HG03097 (cell line): Measurements from ENCODE around the gene KRT32.

Experiments used
- ATAC-seq: cut with Tn5 transposase; IDR thresholded peaks from one replicate; pipeline ENCODE4 v1.9.1; 2021; ENCODE audit not compliant: unreplicated experiment, low FRiP score

KRT32 gene

DNA sequence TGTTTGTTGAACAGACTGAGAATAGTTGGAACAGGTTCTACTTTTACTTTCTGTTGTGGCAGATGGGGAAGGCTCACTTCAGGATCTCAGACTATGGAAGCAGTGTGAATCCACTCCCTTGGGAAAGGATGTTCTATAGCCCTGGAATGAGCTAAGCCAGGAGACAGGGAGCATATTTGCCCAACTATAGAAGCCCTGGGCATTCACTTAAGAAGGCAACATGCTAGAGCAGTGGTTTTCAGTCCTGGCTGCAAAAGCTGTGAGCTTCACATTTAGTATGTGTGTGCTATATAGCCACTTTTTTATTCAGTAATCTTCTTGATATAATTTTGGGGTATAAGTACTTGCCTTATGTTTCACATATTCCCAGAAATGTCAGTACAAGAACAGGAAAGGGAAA lies 1.2 kb upstream of the KRT32 start:
- ATAC-seq = no peak

DNA sequence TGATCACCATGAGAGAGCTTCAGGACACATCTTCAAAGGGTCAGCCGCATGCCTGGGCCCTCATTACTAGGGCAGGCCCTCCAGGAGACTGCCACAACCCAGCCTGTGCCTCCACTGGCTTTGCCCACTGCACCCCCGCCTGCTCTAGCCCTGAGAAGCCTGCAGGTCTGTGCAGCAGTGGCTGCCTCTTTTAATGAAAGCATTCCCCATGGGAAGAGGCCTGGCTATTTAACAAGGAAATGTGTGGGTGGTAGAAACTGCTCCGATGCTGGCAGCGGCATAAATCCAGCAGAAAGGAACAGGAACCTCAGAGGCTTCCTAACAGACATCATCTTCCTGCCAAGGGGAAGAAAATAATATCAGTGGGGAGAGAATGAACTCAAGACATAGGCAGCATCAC lies 375 bp upstream of the KRT32 start:
- ATAC-seq = no peak

- no peak for ATAC-seq
Observed at GRCh38 chr17:41464682-41465081, 2.5 kb downstream of the KRT32 start.

- ATAC-seq = no peak
Observed at GRCh38 chr17:41464173-41464572, 3.0 kb downstream of the KRT32 start.

DNA sequence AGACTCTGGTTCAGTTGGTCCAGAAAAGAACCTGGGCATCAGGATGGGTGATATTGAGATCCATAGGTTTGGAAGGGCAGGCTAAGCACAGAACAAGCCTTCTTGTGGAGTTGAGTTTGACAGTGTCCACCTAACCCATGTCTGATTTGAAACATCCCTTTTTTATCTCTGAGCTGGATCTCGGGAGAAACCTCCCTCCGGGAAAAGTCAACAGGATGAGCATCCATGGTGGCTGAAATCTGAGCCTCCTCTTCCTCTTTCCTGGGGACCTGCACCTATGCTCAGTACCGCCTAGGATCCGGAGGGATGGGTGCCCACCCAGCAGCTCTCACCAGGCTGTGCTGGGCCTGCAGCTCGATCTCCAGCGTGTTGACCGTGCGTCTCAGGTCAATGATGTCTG lies 3.4 kb downstream of the KRT32 start:
- ATAC-seq = no peak

DNA sequence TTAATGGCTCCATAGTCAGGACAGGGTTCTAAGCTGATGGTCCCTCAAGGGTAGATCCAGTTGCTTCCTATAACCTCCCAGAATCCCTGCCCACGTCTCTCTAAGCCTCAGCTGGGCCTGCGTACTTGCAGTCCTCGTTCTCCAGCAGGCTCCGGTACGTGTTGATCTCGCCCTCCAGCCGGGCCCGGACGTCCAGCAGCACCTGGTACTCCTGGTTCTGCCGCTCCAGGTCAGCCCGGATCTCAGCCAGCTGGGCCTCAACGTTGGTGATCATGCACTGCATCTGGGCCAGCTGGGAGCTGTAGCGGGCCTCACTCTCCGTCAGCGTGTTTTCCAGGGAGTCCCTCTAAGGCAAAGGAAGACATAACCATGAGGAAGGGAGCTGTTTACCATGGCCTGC lies 4.5 kb downstream of the KRT32 start:
- no peak for ATAC-seq

DNA sequence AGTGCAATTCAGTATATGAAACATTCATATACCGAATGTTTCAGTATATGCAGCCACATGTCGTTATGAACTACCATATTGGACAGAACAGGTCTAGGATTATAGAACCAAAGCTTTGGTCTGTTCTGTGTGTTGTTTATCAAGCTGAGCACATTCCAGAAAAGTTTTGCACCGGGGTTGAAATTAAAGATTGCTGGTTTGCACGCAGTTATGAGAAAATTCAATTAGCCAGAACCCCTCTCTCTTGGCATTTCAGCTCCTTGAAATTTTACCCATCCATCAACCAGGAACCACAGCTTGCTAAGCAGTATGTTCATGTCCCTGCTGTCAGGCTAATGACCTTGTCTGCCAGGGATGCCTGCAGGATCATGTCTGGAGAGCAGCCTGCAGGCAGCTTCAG lies 9.5 kb downstream of the KRT32 start:
- no peak for ATAC-seq

- ATAC-seq = no peak
Observed at GRCh38 chr17:41456204-41456603, 11.0 kb downstream of the KRT32 start.

DNA sequence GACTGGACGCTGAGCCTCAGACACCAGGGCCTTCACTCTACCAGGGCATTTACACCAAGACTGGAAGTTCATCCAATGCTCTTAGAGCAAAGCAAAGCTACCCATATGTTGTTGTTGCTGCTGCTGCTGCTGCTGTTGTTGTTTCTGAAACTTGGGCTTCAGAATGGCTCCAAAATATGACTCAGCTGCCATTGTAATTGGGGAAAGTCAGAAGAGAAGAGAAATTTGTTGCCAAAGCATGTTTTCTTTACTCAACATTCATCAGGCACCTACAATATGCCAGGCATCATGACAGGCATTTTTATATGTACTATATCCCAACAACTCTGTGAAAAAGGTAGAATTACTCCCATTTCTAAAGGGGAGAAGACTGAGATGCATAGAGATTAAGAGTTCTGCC lies 11.9 kb downstream of the KRT32 start:
- no peak for ATAC-seq

- no peak for ATAC-seq
Observed at GRCh38 chr17:41453066-41453465, 14.1 kb downstream of the KRT32 start.

GRCh38 chr17:41452281-41452680 lies 14.9 kb downstream of the KRT32 start:
- ATAC-seq = no peak

DNA sequence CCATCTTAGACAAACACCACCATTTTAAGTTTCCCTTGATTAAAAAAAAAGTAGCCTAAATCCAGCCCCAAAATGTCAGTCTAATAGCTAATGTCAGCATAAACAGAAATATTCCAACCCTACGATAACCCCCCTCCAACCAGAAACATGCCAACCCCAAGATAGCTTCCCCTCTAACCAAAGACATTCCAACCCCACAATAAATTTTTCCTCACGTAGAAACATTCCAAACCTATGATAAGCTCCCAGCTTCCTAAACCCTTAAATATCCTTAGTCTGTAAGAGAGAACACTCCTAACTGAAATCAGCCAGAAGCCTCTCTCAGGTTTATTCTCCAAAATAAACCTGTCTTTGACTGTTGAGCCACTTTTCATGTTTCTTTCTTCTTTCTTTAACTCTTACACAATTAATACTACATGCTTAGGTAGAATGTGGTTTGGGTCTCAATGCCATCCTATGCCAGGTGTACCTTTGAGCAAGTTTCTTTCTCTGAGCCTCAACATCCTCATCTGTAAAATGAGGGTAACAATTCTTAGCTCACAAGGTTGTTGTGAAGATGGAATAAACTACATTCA lies 15.9 kb downstream of the KRT32 start:
- no peak for ATAC-seq

DNA sequence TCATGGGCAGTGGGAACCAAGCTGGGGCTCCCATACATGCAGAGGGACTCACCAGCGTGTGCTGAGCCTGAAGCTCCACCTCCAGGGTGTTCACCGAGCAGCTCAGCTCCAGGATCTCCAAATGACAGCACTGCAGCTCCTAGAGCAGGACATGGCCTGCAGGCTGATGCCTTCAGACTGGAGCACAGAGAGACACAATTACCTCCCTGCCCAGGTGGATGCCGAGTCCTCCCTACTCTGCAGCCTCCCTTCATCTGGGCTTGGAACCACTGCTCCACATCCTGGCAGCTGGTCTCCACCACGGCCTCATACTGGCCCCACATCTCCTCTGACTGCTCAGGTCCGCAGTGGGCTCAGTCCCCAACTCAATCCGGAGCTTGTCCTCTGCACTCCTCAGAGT lies 18.2 kb downstream of the KRT32 start:
- no peak for ATAC-seq

- no peak for ATAC-seq
Observed at GRCh38 chr17:41448506-41448905, 18.7 kb downstream of the KRT32 start.

- ATAC-seq = no peak
Observed at GRCh38 chr17:41446806-41447205, 20.4 kb downstream of the KRT32 start.

GRCh38 chr17:41444640-41445039 lies 22.5 kb downstream of the KRT32 start:
- ATAC-seq = no peak

GRCh38 chr17:41444186-41444585 lies 23.0 kb downstream of the KRT32 start:
- ATAC-seq = no peak

DNA sequence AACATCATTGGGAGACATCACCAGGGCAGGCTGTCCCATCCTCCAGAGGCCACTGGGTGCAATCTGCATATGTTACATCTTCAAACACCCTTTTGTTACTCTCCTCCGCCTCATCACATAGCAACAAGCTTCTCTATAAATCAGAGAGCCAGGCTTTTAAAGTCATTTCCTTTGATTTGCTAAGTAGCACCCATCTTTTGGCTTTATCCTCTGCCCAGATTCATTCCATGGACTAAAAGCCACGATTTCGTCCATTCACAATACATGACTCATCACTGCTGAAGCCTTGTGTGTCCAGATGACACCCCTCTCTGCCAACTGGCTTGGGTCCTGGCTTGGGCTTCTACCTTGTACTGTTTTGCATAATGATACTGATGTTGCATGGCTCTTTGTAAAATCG lies 24.4 kb downstream of the KRT32 start:
- ATAC-seq = no peak

DNA sequence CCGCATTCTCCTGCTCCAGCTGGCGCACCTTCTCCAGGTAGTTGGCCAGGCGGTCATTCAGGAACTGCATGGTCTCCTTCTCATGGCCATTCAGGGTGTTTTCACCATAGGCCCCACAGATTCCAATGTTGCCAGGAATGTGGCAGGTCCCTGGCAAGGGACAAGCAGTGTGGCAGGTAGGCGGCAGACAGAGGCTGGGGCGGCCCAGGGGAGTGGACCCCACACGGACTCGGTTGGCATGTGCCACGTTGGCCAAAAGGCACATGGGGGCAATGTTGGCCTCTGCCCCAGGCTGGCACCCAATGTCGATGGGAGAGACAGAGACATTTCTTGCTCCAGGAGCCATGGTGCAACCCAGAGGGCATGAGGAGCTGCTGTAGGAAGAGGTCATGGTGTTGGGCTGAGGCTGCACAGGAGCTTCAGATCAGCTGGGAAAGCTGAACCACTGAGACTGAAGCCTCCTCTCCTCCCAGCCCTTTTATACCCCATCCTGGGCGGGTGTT lies 26.6 kb downstream of the KRT32 start, which contains the start of gene KRT38:
Gene KRT38, minus strand, starts transcription at position 453 of the 503 bp plus-strand sequence. Its CDS starts 62 bp downstream, at position 391.
- ATAC-seq = no peak

- ATAC-seq = no peak
Observed at GRCh38 chr17:41439375-41439774, 27.8 kb downstream of the KRT32 start.

- no peak for ATAC-seq
Observed at GRCh38 chr17:41437769-41438168, 29.4 kb downstream of the KRT32 start.

- no peak for ATAC-seq
Observed at GRCh38 chr17:41437254-41437653, 29.9 kb downstream of the KRT32 start.

DNA sequence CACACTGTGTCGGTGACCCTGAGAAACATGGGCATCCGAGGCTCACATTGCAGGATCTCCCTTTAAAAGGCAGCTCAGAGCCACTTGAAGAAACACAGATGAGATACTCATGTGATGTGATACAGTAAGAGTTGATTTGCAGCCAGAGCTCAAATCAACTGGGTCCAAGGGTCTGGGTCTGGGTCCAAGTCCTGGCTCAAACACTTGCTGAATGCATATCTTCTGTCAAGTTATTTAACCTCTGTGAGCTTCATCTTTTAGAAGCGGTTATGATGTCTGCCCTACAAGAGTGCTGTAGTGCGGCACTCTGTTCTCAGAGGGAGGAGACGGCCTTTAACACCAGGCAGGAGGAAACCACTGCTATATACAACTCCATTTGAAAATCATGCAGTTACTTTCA lies 32.8 kb downstream of the KRT32 start:
- no peak for ATAC-seq
